Dermis microvascular lymphatic vessel endothelial cell (primary cell): ENCODE results near the gene C11orf42. TPM values are rescaled to one million over a fixed set of nuclear protein-coding genes. Genes with fewer than 3 reads are reported as not detected.
"Not testable (repeated sequence)": the region's sequence is repeated elsewhere in the genome, so short reads cannot be mapped to it uniquely, and the experiment has no call there.

Experiments
- DNase-seq, 2 donors: peaks; one replicate each; pipeline versions ENCODE4 v3.0.0 to v3.0.0-alpha.2; 2010; ENCODE audit warnings: low read depth in 2 of 2
- total RNA-seq: library from RNA; depleted of rRNA; stranded (reverse); fragments of >200 nt; gene quantifications from 2 replicates; pipeline ENCODE4 v1.2.1, GENCODE V29; 2014

C11orf42 gene
- total RNA-seq, 1 donor from 2014 or later, result not detected

- DNase-seq, result no peak
These were observed 18.5 kb downstream of the C11orf42 start for GRCh38 chr11:6223854-6224253.

- DNase-seq, result no peak
These were observed 19.1 kb downstream of the C11orf42 start for GRCh38 chr11:6224421-6224820.

GRCh38 chr11:6225024-6225423, 19.7 kb downstream of the C11orf42 start:
- DNase-seq, result no peak

- peak in 1 of 2 donors; percentile 17 for DNase-seq
These were observed 20.5 kb downstream of the C11orf42 start for GRCh38 chr11:6225896-6226295.

GRCh38 chr11:6228520-6228919, 23.2 kb downstream of the C11orf42 start:
- no peak for DNase-seq

GRCh38 chr11:6229911-6230310, 24.6 kb downstream of the C11orf42 start:
- DNase-seq, result no peak

- DNase-seq, result no peak
These were observed 27.5 kb downstream of the C11orf42 start for GRCh38 chr11:6232899-6233298.

GRCh38 chr11:6233984-6234386, 28.6 kb downstream of the C11orf42 start:
- no peak for DNase-seq

GRCh38 chr11:6234387-6235107, 29.2 kb downstream of the C11orf42 start, which contains the start of gene FHIP1B:
FHIP1B (minus strand) TSS chr11:6234636; CDS start chr11:6224516, 10,120 bp downstream.
- DNase-seq, result peak; percentile 99 to 100

GRCh38 chr11:6237266-6237665, 31.9 kb downstream of the C11orf42 start:
- no peak for DNase-seq

GRCh38 chr11:6237761-6238302, 32.5 kb downstream of the C11orf42 start:
- DNase-seq, result no peak

- DNase-seq, result no peak
These were observed 33.5 kb downstream of the C11orf42 start, which contains the start of gene CNGA4 for GRCh38 chr11:6238902-6239301. CNGA4 (plus strand) TSS chr11:6239089; CDS start chr11:6239207, 118 bp downstream.

- no peak for DNase-seq
These were observed 34.8 kb downstream of the C11orf42 start for GRCh38 chr11:6240139-6240538.

GRCh38 chr11:6240781-6241180, 35.4 kb downstream of the C11orf42 start:
- no peak for DNase-seq

- DNase-seq, result no peak
These were observed 36.0 kb downstream of the C11orf42 start for GRCh38 chr11:6241316-6241715.

- DNase-seq, result no peak
These were observed 40.2 kb downstream of the C11orf42 start for GRCh38 chr11:6245536-6245935.

- DNase-seq, result no peak
These were observed 42.9 kb downstream of the C11orf42 start for GRCh38 chr11:6248248-6248647.

- not testable (repeated sequence) for DNase-seq
These were observed 43.5 kb downstream of the C11orf42 start for GRCh38 chr11:6248897-6249296.

GRCh38 chr11:6249770-6250555, 44.6 kb downstream of the C11orf42 start:
- DNase-seq, result peak in 1 of 2 donors; percentile 52

- peak; percentile 41 to 59 for DNase-seq
These were observed 45.9 kb downstream of the C11orf42 start for GRCh38 chr11:6251120-6251733.

- no peak for DNase-seq
These were observed 46.7 kb downstream of the C11orf42 start for GRCh38 chr11:6251990-6252473.

GRCh38 chr11:6253197-6253596, 47.8 kb downstream of the C11orf42 start:
- no peak for DNase-seq
